Neural crest cell (in vitro differentiated cells): ENCODE measurements around the gene ZNF521. TPM values are rescaled to one million over a fixed set of nuclear protein-coding genes. Genes with fewer than 3 reads are reported as not detected.

ENCODE experiments used
- DNase-seq: peaks from one replicate; pipeline ENCODE4 v3.0.0; 2021; ENCODE audit warnings: low read depth, mixed read lengths, low spot score
- H3K27ac Mint-ChIP-seq: one replicate; pipeline ENCODE4 v1.8.0; 2021; ENCODE audit warnings: mild to moderate bottlenecking, mixed read lengths; ENCODE audit not compliant: unreplicated experiment
- H3K27me3 Mint-ChIP-seq: 2 replicates; pipeline ENCODE4 v1.8.0; 2021; ENCODE audit warnings: low read depth, mild to moderate bottlenecking, mixed read lengths
- H3K36me3 Mint-ChIP-seq: 2 replicates; pipeline ENCODE4 v1.8.0; 2021; ENCODE audit warnings: low read depth, mild to moderate bottlenecking, mixed read lengths
- H3K4me1 Mint-ChIP-seq: 2 replicates; pipeline ENCODE4 v1.8.0; 2021; ENCODE audit warnings: mixed read lengths
- H3K4me3 Mint-ChIP-seq: one replicate; pipeline ENCODE4 v1.8.0; 2021; ENCODE audit warnings: mild to moderate bottlenecking, mixed read lengths
- H3K9me3 Mint-ChIP-seq: 2 replicates; pipeline ENCODE4 v1.8.0; 2021; ENCODE audit warnings: mixed read lengths
- CTCF ChIP-seq: fragments of 200-600 bp; sonication (generic); conservative IDR thresholded peaks from 2 replicates; pipeline ENCODE4 v1.5.0; 2021; ENCODE audit warnings: antibody characterized with exemption, mild to moderate bottlenecking
- total RNA-seq: library from RNA; stranded (reverse); gene quantifications from 2 replicates; pipeline ENCODE4 v1.2.1, GENCODE V29; 2021

The ZNF521 gene
- total RNA-seq, 1 donor from 2014 or later, result 86.1 TPM

GRCh38 chr18:25313268-25313667 is 38.7 kb downstream of the ZNF521 start:
- DNase-seq, result no peak
- H3K27me3 Mint-ChIP-seq, result no peaks in the 10 kb centered on the region
- no peak overlapping the region for H3K4me3 Mint-ChIP-seq
- H3K36me3 Mint-ChIP-seq, result peaks cover 6% of the 10 kb centered on the region
- H3K27ac Mint-ChIP-seq, result no peak overlapping the region
- H3K4me1 Mint-ChIP-seq, result peaks cover 59% of the 10 kb centered on the region
- no peaks in the 10 kb centered on the region for H3K9me3 Mint-ChIP-seq
- no peak for TF ChIP-seq CTCF

GRCh38 chr18:25310045-25310444 is 41.9 kb downstream of the ZNF521 start:
- no peak for DNase-seq
- no peaks in the 10 kb centered on the region for H3K9me3 Mint-ChIP-seq
- no peak overlapping the region for H3K27ac Mint-ChIP-seq
- no peaks in the 10 kb centered on the region for H3K27me3 Mint-ChIP-seq
- peaks cover 43% of the 10 kb centered on the region for H3K4me1 Mint-ChIP-seq
- TF ChIP-seq CTCF, result no peak
- H3K4me3 Mint-ChIP-seq, result no peak overlapping the region
- H3K36me3 Mint-ChIP-seq, result peaks cover 3% of the 10 kb centered on the region

GRCh38 chr18:25308381-25308780 is 43.6 kb downstream of the ZNF521 start:
- H3K4me1 Mint-ChIP-seq, result peaks cover 35% of the 10 kb centered on the region
- no peaks in the 10 kb centered on the region for H3K27me3 Mint-ChIP-seq
- no peak for DNase-seq
- H3K27ac Mint-ChIP-seq, result no peak overlapping the region
- H3K36me3 Mint-ChIP-seq, result no peaks in the 10 kb centered on the region
- H3K4me3 Mint-ChIP-seq, result no peak overlapping the region
- H3K9me3 Mint-ChIP-seq, result no peaks in the 10 kb centered on the region
- no peak for TF ChIP-seq CTCF

GRCh38 chr18:25307192-25307591 is 44.8 kb downstream of the ZNF521 start:
- H3K27me3 Mint-ChIP-seq, result no peaks in the 10 kb centered on the region
- no peak overlapping the region for H3K27ac Mint-ChIP-seq
- H3K9me3 Mint-ChIP-seq, result no peaks in the 10 kb centered on the region
- H3K36me3 Mint-ChIP-seq, result peaks cover 4% of the 10 kb centered on the region
- TF ChIP-seq CTCF, result no peak
- no peak for DNase-seq
- H3K4me1 Mint-ChIP-seq, result peaks cover 27% of the 10 kb centered on the region
- no peak overlapping the region for H3K4me3 Mint-ChIP-seq

GRCh38 chr18:25306671-25307070 is 45.3 kb downstream of the ZNF521 start:
- H3K9me3 Mint-ChIP-seq, result no peaks in the 10 kb centered on the region
- H3K36me3 Mint-ChIP-seq, result peaks cover 4% of the 10 kb centered on the region
- TF ChIP-seq CTCF, result no peak
- H3K27me3 Mint-ChIP-seq, result no peaks in the 10 kb centered on the region
- no peak overlapping the region for H3K27ac Mint-ChIP-seq
- peaks cover 26% of the 10 kb centered on the region for H3K4me1 Mint-ChIP-seq
- no peak overlapping the region for H3K4me3 Mint-ChIP-seq
- DNase-seq, result no peak

GRCh38 chr18:25305584-25305983 is 46.4 kb downstream of the ZNF521 start:
- Mint-ChIP-seq H3K36me3 (peaks cover 8% of the 10 kb centered on the region), H3K9me3 (peaks cover 2% of the 10 kb centered on the region), H3K4me1 (peaks cover 15% of the 10 kb centered on the region), H3K4me3 (no peak overlapping the region), H3K27me3 (no peaks in the 10 kb centered on the region), H3K27ac (no peak overlapping the region)
- DNase-seq, result no peak
- no peak for TF ChIP-seq CTCF
